Activated CD8-positive, alpha-beta memory T cell treated with anti-CD3 and anti-CD28 coated beads, Interleukin-2, amount 50 U/mL, for 48 hours (primary cell): ENCODE data around the gene SLCO1B1.
"Not testable (repeated sequence)": the region's sequence is repeated elsewhere in the genome, so short reads cannot be mapped to it uniquely, and the experiment has no call there.

Experiments used
- DNase-seq: peaks from one replicate; pipeline ENCODE4 v3.0.0-alpha.2; 2020

SLCO1B1 gene

GRCh38 chr12:21130998-21131397 is at the start of gene SLCO1B1:
Gene SLCO1B1 (plus strand): TSS chr12:21131194. CDS start chr12:21141575, 10,381 bp downstream.
- no peak for DNase-seq

- DNase-seq, result not testable (repeated sequence)
Measured at GRCh38 chr12:21084753-21085152, 46.2 kb upstream of the SLCO1B1 start.

- no peak for DNase-seq
Measured at GRCh38 chr12:21111732-21112131, 19.3 kb upstream of the SLCO1B1 start.

GRCh38 chr12:21113266-21113665 is 17.7 kb upstream of the SLCO1B1 start:
- DNase-seq, result no peak

GRCh38 chr12:21117995-21118394 is 13.0 kb upstream of the SLCO1B1 start:
- no peak for DNase-seq

GRCh38 chr12:21118760-21119159 is 12.2 kb upstream of the SLCO1B1 start:
- DNase-seq, result no peak

GRCh38 chr12:21129351-21129750 is 1.6 kb upstream of the SLCO1B1 start:
- no peak for DNase-seq

GRCh38 chr12:21129906-21130305 is 1.1 kb upstream of the SLCO1B1 start:
- DNase-seq, result no peak

- not testable (repeated sequence) for DNase-seq
Measured at GRCh38 chr12:21137318-21137999, 6.5 kb downstream of the SLCO1B1 start.

- DNase-seq, result no peak
Measured at GRCh38 chr12:21138016-21138415, 7.0 kb downstream of the SLCO1B1 start.

GRCh38 chr12:21144309-21144708 is 13.3 kb downstream of the SLCO1B1 start:
- no peak for DNase-seq

- not testable (repeated sequence) for DNase-seq
Measured at GRCh38 chr12:21149861-21150260, 18.9 kb downstream of the SLCO1B1 start.

- no peak for DNase-seq
Measured at GRCh38 chr12:21151184-21151583, 20.2 kb downstream of the SLCO1B1 start.

- no peak for DNase-seq
Measured at GRCh38 chr12:21155522-21156351, 24.7 kb downstream of the SLCO1B1 start.

GRCh38 chr12:21165048-21165447 is 34.1 kb downstream of the SLCO1B1 start:
- no peak for DNase-seq

GRCh38 chr12:21169878-21170472 is 39.0 kb downstream of the SLCO1B1 start:
- peak; percentile 65 for DNase-seq

GRCh38 chr12:21172079-21172478 is 41.1 kb downstream of the SLCO1B1 start:
- DNase-seq, result no peak

GRCh38 chr12:21183721-21184275 is 52.8 kb downstream of the SLCO1B1 start:
- no peak for DNase-seq

GRCh38 chr12:21190016-21190415 is 59.0 kb downstream of the SLCO1B1 start:
- DNase-seq, result no peak

GRCh38 chr12:21214433-21214832 is 83.4 kb downstream of the SLCO1B1 start:
- not testable (repeated sequence) for DNase-seq

GRCh38 chr12:21219206-21219605 is 88.2 kb downstream of the SLCO1B1 start:
- DNase-seq, result no peak

- DNase-seq, result no peak
Measured at GRCh38 chr12:21220266-21220665, 89.3 kb downstream of the SLCO1B1 start.

GRCh38 chr12:21221072-21221471 is 90.1 kb downstream of the SLCO1B1 start:
- no peak for DNase-seq
